Measurements from ENCODE around the gene EIF4A3.
"Not testable (repeated sequence)": the region's sequence is repeated elsewhere in the genome, so short reads cannot be mapped to it uniquely, and the experiment has no call there.

Gene EIF4A3

DNA sequence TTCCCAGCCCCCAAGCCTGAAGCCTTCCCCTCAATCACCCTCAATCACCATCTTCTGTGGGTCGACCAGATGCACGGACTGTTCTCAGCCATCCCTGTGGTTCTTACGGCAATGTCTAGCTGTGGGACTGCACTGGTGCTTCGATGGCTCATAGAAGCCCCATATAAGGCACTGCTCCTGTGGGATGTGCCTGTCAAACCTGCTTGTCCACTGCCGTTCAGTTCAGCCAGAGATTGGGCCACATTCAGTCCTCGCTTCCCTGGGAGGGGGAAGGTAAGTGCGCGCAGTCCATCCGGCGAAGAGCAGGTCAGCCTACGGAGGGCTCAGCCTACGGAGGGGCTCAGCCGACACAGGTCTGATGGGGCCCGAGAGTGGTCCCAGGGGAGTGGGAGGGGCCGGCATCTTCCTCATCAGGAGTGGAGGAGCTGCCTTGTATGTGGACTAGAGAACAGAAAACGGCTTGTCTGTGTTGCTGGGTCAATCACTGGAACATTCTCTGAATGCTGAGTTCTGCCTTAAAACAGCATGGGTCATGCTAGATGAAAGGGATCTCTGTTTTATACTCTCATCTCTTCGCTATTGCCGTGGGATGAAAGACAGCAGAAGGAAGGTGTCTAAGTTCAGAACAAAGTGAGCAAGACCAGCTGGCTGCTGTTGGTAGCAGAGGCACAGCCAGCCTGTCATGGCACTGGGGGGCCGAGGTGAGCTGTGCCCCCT is 23.0 kb upstream of the EIF4A3 start, which contains the start of gene CARD14:
TSS of gene CARD14 (plus strand) at position 247 of the 717 bp plus-strand sequence. CDS start 11,409 bp downstream, outside the sequence.
- peak; percentile 62 for DNase-seq

DNA sequence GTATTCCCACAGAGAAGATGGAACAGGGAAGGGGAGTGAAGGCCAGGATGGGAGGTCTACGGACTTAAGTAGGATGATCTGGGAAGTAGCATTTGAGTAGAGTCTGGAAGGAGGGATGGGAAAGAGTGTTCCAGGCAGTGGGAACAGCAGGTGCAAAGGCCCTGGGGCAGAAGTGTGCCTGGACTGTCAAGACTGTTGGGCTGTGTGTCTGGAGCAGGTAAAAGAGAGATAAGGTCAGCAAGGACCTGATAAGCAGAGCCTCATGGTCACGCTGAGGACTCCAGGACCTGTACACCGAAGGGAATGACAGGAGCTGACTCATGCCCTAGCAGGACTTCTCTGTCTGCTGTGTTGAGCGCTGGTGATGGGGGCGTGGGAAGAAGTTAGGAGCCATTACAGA is 22.2 kb upstream of the EIF4A3 start:
- no peak for DNase-seq

DNA sequence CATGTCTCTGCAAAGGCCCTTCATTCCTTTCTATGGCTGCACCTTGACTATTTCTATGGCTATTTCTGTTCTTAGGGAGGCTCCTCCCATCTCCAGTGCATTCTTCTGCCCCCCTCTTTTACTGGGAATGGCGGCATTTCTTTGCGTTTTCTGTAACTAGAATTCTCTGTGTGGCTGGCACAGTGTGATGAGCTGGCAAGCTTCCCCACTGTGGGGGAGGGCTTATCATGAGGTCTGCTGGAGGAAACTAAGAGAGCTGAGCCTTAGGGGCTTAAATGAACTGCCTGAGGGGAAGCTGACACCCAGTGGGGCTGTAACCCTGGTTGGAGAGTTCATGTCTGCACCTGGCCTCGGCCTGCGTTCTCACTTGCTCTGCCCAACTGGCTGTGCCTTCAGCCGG is 21.4 kb upstream of the EIF4A3 start:
- DNase-seq, result no peak

DNA sequence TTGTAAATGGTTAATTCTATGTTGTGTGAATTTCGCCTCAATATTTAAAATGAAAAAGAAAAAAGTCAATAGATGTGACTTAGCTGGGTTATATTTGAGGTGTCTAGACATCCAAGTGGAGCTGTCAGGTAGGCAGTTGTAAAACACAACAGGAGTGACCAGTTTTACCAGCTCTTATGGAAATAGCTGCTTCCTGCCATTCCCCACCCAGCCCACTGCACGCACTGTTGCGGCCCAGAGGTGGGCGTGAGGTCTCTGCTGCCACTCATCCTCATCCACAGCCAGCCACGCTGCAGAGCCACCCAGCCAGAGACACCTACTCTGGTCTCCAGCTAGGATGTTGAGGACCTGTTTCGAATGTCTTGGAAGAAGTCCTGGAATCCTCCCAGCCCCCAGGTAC is 19.5 kb upstream of the EIF4A3 start:
- no peak for DNase-seq

DNA sequence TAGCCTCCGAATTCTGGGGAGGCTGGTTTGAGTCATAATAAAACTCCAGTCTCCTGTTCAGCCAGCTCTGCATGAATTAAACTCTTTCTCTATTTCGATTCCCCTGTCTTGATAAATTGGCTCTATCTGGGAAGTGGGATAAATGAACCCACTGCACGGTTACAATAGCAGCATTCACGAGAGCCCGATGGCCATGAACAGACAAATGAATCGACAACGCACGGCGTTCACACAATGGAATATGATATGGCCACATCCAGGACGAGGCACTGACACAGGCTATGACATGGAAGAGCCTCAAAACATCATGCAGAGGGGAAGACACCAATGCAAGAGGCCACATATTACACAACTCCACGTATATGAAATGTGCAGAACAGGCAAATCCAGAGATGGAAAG is 17.3 kb upstream of the EIF4A3 start:
- DNase-seq, result no peak

DNA sequence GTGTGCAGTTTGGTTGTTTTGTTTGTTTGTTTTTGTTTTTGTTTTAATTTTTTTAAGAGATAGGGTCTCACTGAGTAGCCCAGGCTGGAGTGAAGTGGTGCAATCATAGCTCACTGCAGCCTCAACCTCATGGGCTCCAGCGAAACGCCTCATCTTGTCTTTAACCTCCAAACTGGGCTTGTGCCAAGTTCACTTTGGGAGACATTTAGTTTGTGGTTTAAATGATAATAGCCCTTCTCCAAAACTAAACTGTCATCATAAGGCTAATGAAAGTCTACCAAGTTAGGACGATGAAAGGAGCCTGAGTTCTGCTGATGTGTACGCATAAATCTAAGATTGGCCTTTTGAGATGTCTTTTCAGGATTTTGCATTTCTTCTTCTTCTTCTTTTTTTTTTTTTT is 16.4 kb upstream of the EIF4A3 start:
- DNase-seq, result no peak

DNA sequence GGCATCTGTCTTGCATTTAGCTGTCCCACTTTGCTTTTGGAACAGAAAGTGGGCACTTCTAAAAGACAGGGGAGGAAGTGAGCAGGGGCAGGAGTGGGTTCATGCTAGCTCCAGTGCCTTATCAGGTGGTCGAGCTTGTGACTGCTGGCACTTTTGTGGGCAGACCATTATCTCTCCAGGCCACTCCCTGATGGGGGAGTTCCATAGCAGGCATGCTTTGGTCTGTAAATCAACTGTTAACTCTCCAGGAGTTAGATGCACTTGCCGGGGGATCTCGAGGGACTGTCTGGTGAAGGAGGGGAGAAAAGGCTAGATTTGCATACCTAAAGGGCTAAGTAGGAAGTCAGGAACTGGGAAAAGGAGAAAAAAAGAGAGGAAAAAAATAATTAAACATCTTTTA is 13.6 kb upstream of the EIF4A3 start:
- no peak for DNase-seq

DNA sequence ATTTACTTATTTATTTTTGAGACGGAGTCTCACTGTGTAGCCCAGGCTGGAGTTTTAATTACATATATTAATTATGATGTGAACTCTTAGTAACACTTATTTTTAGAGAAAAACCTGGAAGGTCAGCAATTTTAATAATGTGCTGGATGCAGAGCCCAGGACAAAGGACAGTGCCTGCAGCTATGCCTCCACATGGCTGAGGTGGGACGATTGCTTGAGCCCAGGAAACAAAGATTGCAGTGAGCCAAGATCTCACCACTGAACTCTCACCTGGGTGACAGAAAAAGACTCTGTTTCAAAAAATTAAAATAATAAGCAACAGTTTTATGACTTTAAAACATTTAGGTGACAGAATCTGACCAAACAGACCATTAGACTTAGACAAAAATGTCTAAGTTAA is 11.9 kb upstream of the EIF4A3 start:
- no peak for DNase-seq

DNA sequence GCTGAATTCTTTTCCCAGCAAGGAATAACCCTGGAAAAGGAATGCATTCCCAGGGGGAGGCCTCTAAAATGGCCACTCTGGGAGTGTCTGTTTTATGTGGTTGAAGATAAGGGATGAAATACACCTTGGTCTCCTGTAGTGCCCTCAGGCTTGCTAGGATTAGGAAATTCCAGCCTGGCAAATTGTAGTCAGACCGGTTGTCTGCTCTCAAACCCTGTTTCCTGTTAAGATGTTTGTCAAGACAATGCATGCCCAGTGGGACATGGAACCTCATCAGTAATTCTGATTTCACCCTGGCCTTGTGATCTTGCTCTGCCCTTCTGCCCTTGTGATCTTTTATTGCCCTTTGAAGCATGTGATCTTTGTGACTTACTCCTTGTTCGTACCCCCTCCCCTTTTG is 8.7 kb upstream of the EIF4A3 start:
- DNase-seq, result not testable (repeated sequence)

DNA sequence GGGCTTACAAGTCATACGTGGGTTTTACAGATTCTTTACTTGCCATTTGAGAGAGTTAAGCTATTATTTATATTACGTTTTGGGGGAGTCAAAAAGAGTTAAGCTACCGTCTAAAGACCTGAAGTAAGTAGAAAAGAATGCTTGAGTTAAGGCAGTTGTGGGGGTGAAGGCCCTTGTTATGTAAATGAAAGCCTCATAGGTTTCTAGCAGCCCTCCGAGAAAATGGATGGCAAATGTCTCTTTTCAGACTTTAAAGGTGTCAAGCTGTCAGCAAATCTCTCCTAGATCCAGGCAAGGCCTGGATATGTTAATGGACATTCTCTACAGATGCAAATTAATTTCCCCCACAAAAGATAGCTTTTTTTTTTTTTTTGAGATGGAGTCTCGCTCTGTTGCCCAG is 7.2 kb upstream of the EIF4A3 start:
- no peak for DNase-seq

DNA sequence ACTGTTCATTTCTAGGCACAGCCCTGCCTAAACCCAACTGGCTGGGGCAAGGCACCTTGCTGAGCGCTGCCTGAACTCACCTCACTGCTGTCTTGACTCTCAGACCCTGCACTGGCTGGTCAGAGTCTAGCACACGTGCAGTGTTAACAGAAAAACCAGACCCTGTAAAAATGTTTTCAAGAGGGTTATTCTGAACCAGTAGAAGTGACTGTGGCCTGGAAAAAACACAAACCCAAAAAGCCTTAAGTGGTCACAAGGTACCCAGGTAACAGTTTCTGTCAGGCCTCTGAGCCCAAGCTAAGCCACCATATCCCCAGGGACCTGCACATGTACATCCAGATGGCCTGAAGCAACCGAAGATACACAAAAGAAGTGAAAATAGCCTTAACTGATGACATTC is 6.1 kb upstream of the EIF4A3 start:
- DNase-seq, result no peak

DNA sequence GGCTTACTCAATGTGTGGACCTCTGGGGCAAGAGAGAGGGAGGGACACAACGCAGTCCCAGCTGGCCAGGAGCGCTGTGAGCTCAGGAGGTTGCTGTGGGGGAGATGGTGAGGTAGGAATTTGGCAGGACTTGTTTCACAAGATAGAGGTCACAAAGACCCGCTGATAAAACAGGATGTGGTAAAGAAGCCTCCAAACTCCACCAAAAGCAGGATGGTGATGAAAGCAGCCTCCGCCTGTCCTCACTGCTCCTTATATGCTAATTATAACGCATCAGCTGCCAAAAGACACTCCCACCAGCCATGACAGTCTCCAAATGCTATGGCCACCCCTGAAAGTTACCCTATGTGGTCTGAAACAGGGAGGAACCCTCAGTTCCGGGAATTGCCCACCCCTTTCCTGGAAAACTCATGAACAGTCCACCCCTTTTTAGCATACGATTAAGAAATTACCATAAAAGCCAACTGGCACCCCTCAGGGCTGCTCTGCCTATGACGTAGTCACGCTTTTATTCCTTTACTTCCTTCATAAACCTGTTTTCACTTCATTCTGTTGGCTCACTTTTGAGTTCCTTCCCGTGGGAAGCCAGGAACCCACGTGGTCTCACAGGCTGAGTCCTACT is 5.3 kb upstream of the EIF4A3 start:
- DNase-seq, result no peak

DNA sequence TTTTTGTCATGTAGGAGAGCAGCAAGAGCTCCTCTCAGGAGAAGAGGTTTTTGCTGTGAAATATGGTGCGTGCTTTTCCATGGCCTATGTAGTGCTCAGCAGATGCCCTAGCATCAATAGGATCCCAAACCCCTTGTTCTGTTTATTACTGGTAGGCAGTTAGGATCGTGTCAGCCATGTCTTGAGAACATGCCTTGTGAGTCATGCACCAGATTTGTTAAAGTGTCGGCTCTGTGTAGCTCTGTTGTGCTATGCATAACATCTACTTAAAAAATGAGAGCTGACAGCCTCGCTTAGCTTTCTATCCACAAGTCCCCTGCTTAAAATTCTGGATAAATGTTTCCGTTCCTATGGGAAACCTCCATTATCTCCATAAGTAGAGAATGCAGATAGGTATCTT is 4.4 kb upstream of the EIF4A3 start:
- DNase-seq, result no peak

DNA sequence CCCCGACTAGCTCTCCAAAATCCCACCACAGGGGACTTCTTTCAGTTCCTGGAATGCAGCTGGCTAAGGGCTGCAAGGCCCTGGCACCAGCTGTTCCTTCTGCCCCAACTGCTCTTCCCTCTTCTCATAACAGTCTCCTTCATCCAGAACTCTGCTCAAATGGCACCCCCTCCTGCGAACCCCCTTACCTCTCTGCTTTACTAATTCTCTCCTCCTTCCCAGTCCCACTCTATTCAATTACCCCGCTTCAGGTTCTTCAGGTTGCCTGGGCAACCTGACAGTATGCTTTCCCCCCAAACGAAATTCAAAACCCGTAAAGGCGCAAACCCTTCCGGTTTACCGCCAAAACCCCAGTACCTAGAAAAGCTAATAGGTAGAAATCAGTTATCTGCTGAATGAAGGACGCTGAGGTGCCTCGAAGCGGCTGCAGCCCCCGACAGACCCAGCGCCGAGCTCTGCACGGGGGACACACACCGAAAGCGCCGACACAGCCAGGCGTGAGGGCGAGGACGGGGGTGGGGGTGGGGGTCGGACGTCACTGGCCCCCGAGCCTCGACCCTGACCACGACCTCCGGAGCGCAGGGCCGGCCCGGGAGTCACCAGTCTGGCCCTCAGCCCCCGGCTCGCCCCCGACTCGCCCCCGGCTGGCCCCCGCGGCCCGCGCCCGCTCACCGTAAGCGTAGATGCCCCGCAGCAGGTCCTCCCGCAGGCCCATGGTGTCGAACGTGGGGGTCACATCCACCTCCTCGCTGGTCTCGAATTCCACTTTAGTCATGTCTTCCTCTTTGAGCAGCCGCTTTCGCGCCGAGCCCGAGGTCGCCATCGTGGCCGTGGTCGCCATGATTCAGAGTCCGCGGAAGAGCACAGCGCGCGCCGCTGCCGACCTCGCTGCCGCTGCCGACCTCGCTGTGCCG is 550 bp downstream of the EIF4A3 start:
- DNase-seq, result no peak

DNA sequence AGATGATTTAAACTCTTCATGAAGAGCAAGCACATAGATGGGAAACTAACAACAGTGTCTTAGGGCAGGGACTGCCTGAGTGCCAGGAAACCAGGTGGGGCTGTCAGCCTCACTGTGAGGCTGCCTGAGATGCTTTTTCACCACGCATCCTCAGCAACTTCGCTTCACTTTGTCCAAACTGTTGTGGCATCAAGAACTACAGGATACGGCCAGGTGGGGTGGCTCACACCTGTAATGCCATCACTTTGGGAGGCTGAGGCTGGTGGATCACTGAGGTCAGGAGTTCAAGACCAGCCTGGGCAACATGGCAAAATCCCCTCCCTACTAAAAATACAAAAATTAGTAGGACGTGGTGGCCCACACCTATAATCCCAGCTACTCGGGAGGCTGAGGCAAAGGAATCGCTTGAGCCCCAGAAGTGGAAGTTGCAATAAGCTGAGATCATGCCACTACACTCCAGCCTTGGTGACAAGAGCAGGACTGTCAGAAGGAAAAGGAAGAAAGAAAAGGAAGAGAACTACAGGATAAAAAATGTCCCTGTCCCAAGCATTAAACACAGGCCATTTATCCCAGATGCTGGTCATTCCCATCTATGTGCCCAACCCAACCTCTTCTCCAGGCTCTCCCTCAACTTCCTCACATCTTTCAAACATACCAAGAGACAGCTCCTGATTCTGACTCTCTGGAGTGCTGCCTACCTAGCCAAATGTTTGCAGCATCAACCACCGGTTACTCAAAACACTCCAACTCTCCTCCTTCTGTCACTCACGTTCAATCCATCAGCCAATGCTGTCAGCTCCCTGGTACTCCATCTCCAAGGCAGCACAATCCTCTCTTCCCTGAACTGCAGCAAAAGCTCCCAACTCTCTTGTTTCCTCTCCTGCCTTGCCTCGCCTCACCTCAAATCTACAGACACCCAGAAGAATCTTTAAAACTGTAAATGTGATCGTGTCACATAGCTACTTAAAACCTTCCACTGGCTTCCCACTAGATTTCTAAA is 1.6 kb downstream of the EIF4A3 start:
- no peak for DNase-seq

DNA sequence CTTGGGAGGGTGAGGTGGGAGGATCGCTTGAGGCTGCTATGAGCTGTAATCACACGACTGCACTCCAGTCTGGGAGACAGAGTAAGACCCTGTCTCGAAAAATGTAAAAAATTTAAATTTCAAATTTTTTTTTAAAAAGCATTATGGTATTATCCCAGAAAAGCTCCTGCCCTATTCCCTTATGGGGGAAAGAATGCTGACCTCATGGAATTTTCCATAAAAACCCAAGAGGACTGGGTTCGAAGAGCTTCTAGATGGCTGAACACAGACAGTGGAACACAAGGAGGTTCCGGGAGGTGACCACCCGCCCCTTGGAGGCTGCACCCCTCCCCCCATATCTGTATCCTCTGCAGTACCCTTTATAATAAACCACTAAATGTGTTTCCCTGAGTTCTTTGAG is 4.0 kb downstream of the EIF4A3 start:
- DNase-seq, result no peak

DNA sequence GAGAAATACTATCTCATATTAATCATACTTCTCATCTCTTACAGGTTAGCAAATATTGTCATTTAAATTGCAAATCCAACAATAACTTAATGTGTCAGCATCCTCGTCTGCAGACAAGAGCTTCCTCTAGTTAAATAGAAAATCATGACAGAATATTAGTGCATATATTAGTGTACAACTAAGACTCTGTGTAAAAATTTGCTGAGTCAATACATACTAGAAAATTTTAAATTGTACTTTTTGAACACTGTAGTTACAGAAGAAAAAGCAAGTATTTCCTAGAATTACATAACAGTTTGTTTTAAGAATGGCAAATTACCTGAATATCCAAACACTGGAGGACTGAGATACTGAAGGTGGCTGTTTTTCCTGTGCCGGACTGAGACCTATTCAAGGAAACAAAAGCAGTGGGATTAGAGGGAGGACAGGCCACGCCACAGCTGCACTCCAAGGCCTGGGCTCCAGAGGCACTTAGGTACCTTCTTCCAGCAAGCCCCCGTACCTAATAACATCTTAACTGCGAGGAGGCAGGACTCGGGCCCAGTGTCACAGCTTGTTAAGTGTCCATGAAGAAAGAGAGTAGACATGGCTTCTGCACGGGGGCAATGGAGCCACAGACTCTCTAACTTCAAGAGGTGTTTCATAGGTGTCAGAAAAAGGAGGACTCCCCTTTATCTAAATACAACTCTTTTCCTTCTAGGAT is 5.3 kb downstream of the EIF4A3 start:
- DNase-seq, result no peak

DNA sequence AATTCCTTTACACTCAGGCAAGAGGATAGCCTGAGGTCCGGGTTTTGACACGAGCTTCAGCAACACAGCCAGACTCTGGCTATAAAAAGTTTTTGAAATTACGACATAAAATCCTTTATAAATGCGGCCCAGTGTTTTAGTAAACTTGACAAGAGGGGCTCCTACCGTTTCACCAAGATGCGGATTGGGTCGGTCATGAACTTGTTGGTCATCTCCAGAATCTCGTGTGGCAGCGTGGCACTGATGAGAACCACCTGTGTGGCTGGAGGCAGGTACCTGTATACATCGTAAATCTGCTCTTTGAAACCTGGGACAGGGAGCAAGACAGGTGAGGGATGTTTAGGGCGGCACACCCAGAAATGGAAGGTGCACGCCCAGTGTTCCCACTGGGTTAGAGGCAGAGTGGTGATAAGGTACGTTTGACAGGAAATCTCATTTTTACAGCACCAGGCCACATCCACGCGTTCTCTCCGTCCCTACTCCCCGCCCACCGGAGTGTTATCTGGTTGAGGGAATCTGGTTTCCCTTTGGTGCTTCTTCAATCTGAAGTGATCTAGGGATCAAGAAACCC is 8.0 kb downstream of the EIF4A3 start:
- no peak for DNase-seq

DNA sequence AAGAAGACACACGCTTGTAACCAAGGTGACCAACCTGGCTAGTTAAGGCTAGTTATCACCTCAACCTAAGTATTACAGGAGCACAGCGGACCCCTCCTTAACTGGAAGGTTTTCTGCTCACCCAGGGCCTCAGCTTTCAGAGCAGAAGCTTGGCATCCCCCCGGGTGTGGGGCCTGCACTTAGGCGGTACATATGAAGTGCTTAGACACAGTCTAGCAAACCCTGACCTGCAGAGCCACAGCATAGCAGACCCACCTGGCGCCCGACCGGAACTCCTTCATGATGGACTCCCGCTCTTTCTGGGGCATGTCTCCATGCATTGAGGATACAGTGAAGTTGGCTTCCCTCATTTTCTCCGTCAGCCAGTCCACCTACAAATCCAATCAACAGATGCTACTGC is 9.8 kb downstream of the EIF4A3 start:
- DNase-seq, result no peak

DNA sequence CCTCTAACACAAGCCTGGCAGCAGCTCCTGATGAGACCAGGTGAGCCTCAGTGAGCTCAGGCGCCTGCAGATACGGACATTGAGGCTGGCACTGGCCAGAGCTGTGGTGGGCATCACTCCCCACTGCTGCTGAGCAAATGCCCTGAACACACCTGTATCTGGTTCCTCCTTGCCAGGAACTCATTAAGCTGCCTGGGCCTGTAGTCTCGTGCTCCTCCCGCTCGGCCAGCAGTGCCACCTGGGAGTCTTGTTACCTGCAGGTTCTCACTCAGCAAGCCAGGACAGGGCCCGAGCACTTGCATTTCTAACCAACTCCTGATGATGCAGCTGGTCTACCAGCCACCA is 13.3 kb downstream of the EIF4A3 start:
- DNase-seq, result no peak

DNA sequence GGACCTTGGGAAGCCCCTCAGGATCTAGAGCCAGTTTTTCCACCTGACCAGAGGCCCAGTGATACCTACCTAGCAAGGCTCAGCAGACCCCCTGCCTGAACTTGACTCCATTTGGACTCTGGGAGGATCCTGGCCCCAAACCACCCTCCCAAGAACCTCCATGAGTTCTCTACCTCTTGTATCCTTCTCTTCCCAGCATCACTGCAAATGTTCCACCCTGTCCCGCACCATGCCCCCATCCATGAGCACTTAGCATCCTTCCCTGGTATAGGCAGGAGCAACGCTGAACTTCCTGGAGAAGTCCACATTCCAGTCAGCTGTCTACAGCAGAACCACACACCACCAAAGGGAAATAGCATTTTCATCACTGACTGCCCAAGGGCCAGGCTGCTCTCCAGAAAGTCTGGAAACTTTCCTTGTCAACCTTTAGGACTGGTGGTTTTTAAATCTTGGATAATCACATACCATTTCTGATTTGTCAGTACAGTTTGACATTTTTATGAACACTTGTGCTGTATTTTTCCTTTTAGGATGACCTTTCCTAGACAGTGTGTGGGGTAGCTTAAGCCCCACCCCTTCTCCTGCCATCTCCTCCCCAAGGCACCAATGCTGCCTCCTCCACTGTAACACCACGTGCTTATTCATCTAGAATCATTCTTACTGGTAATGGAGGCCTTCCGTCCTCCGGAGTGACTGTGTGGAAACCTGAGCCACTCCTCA is 13.9 kb downstream of the EIF4A3 start:
- no peak for DNase-seq

Measured in NCI-H510A treated with DMSO at 0.1 percent for 48 hours (cell line).